GM23338 (cell line): ENCODE data around the gene SCGB1C2.

Experiments used
- EZH2 ChIP-seq: fragments of 200-600 bp; sonication (generic); IDR thresholded peaks from one replicate; pipeline ENCODE4 v1.8.0; 2017; ENCODE audit warnings: antibody characterized with exemption, mild to moderate bottlenecking, low read depth; ENCODE audit not compliant: unreplicated experiment
- POLR2AphosphoS5 ChIP-seq: IDR thresholded peaks from 2 replicates; pipeline ENCODE4 v1.6.1; 2016; ENCODE audit warnings: antibody characterized with exemption, low read depth
- TF ChIP-seq, protein P1 (sequence below), 2 experiments: fragments of 200-600 bp in 1 of 2; sonication (generic) in 1 of 2; conservative IDR thresholded peaks; 2 replicates each; pipeline versions ENCODE4 v1.5.1 to v1.6.1; 2016 to 2017; ENCODE audit warnings: antibody characterized with exemption in 2 of 2, low read depth in 2 of 2, mild to moderate bottlenecking in 2 of 2, moderate library complexity in 1 of 2
- TF ChIP-seq, protein P2 (sequence below): IDR thresholded peaks from 2 replicates; pipeline ENCODE4 v1.6.1; 2016; ENCODE audit warnings: antibody characterized with exemption
- TF ChIP-seq, protein P3 (sequence below): IDR thresholded peaks from one replicate; pipeline ENCODE4 v1.6.1; 2018; ENCODE audit warnings: antibody characterized with exemption; ENCODE audit not compliant: unreplicated experiment

DNA sequence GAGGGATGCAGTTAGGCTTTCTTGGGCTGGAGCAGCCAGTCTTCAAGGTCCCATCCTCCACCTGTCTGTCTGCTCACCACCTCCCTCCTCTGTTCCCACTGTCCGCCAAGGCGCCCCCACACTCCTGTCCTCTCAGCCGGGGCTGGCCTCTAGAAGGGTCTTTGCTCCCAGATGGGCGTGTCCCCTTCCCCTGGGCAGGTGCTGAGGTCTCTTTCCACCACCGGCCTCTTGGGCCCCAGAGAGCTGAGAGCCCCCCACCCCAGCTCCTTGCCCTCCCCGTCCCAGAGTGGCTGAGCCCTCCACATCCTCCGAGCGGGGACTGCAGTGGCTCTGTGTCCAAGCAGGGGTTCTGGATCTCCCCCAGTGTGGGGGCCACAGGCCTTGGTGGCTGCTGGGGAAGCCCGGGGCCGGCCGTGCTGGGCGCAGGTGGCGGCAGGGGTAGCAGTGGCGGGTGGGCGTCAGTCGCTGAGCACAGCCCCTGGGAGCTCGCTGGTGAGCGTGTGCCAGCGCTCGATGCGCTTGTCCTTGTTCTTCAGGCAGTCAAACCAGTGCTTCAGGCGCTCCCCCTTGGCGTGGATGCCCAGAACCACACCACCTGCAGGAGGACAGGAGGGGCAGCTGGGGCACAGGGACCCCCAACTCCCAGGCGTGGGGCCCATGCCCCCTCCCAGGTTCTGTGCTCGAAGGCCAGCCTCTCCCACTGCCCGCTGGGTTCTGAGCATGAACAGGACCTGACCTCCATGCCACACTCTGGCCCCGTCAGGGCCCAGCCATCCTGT lies 9.8 kb downstream of the SCGB1C2 start:
- no peak for TF ChIP-seq POLR2AphosphoS5
- TF ChIP-seq EZH2: no peak
- TF ChIP-seq, protein P1, sequence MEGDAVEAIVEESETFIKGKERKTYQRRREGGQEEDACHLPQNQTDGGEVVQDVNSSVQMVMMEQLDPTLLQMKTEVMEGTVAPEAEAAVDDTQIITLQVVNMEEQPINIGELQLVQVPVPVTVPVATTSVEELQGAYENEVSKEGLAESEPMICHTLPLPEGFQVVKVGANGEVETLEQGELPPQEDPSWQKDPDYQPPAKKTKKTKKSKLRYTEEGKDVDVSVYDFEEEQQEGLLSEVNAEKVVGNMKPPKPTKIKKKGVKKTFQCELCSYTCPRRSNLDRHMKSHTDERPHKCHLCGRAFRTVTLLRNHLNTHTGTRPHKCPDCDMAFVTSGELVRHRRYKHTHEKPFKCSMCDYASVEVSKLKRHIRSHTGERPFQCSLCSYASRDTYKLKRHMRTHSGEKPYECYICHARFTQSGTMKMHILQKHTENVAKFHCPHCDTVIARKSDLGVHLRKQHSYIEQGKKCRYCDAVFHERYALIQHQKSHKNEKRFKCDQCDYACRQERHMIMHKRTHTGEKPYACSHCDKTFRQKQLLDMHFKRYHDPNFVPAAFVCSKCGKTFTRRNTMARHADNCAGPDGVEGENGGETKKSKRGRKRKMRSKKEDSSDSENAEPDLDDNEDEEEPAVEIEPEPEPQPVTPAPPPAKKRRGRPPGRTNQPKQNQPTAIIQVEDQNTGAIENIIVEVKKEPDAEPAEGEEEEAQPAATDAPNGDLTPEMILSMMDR (conservative IDR thresholded peaks at IDR 0.05; ENCODE audit: low read depth in 2 of 2): no peak
- TF ChIP-seq, protein P2, sequence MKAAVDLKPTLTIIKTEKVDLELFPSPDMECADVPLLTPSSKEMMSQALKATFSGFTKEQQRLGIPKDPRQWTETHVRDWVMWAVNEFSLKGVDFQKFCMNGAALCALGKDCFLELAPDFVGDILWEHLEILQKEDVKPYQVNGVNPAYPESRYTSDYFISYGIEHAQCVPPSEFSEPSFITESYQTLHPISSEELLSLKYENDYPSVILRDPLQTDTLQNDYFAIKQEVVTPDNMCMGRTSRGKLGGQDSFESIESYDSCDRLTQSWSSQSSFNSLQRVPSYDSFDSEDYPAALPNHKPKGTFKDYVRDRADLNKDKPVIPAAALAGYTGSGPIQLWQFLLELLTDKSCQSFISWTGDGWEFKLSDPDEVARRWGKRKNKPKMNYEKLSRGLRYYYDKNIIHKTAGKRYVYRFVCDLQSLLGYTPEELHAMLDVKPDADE: no peak
- TF ChIP-seq, protein P3, sequence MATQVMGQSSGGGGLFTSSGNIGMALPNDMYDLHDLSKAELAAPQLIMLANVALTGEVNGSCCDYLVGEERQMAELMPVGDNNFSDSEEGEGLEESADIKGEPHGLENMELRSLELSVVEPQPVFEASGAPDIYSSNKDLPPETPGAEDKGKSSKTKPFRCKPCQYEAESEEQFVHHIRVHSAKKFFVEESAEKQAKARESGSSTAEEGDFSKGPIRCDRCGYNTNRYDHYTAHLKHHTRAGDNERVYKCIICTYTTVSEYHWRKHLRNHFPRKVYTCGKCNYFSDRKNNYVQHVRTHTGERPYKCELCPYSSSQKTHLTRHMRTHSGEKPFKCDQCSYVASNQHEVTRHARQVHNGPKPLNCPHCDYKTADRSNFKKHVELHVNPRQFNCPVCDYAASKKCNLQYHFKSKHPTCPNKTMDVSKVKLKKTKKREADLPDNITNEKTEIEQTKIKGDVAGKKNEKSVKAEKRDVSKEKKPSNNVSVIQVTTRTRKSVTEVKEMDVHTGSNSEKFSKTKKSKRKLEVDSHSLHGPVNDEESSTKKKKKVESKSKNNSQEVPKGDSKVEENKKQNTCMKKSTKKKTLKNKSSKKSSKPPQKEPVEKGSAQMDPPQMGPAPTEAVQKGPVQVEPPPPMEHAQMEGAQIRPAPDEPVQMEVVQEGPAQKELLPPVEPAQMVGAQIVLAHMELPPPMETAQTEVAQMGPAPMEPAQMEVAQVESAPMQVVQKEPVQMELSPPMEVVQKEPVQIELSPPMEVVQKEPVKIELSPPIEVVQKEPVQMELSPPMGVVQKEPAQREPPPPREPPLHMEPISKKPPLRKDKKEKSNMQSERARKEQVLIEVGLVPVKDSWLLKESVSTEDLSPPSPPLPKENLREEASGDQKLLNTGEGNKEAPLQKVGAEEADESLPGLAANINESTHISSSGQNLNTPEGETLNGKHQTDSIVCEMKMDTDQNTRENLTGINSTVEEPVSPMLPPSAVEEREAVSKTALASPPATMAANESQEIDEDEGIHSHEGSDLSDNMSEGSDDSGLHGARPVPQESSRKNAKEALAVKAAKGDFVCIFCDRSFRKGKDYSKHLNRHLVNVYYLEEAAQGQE: no peak
